ENCODE measurements around the gene RALA. TPM values are rescaled to one million over a fixed set of nuclear protein-coding genes. Genes with fewer than 3 reads are reported as not detected.

Gene RALA
- total RNA-seq, 1 experiment from 2014 or later: 13.8 TPM

- Histone ChIP-seq H3K36me3 (ENCODE audit: insufficient read depth, low read length) (no peaks in the 10 kb centered on the region), H3K9me2 (replicated peaks; ENCODE audit: insufficient read depth, low read length) (no peaks in the 10 kb centered on the region), H3K9ac (ENCODE audit: low read length) (no peak overlapping the region), H3K4me2 (ENCODE audit: low read depth, low read length, poor library complexity, severe bottlenecking) (no peak overlapping the region), H4K20me1 (ENCODE audit: insufficient read depth, low read depth, low read length) (no peaks in the 10 kb centered on the region), H2AFZ (ENCODE audit: low read length) (no peak overlapping the region), H3K4me1 (ENCODE audit: low read length) (peaks cover 7% of the 10 kb centered on the region), H3K9me3 (ENCODE audit: low read length) (no peaks in the 10 kb centered on the region), H3K79me2 (ENCODE audit: low read length) (no peaks in the 10 kb centered on the region), H3K4me3 (ENCODE audit: low read length) (no peak overlapping the region), H3K27ac (ENCODE audit: low read length) (no peak overlapping the region), H3K27me3 (ENCODE audit: low read length) (no peaks in the 10 kb centered on the region)
- no peak for DNase-seq
Measured at GRCh38 chr7:39616138-39616537, 7.2 kb upstream of the RALA start.

- Histone ChIP-seq H4K20me1 (ENCODE audit: insufficient read depth, low read depth, low read length) (no peaks in the 10 kb centered on the region), H2AFZ (ENCODE audit: low read length) (no peak overlapping the region), H3K27ac (ENCODE audit: low read length) (no peak overlapping the region), H3K4me1 (ENCODE audit: low read length) (peaks cover 15% of the 10 kb centered on the region), H3K4me3 (ENCODE audit: low read length) (no peak overlapping the region), H3K9me3 (ENCODE audit: low read length) (no peaks in the 10 kb centered on the region), H3K36me3 (ENCODE audit: insufficient read depth, low read length) (no peaks in the 10 kb centered on the region), H3K9ac (ENCODE audit: low read length) (no peak overlapping the region), H3K79me2 (ENCODE audit: low read length) (no peaks in the 10 kb centered on the region), H3K27me3 (ENCODE audit: low read length) (no peaks in the 10 kb centered on the region), H3K9me2 (replicated peaks; ENCODE audit: insufficient read depth, low read length) (no peaks in the 10 kb centered on the region), H3K4me2 (ENCODE audit: low read depth, low read length, poor library complexity, severe bottlenecking) (no peak overlapping the region)
- no peak for DNase-seq
Measured at GRCh38 chr7:39617005-39617404, 6.4 kb upstream of the RALA start.

- Histone ChIP-seq H2AFZ (ENCODE audit: low read length) (no peak overlapping the region), H4K20me1 (ENCODE audit: insufficient read depth, low read depth, low read length) (no peaks in the 10 kb centered on the region), H3K27ac (ENCODE audit: low read length) (no peak overlapping the region), H3K4me3 (ENCODE audit: low read length) (no peak overlapping the region), H3K9me2 (replicated peaks; ENCODE audit: insufficient read depth, low read length) (no peaks in the 10 kb centered on the region), H3K9ac (ENCODE audit: low read length) (no peak overlapping the region), H3K36me3 (ENCODE audit: insufficient read depth, low read length) (no peaks in the 10 kb centered on the region), H3K79me2 (ENCODE audit: low read length) (peaks cover 12% of the 10 kb centered on the region), H3K9me3 (ENCODE audit: low read length) (no peaks in the 10 kb centered on the region), H3K27me3 (ENCODE audit: low read length) (no peaks in the 10 kb centered on the region), H3K4me1 (ENCODE audit: low read length) (peaks cover 22% of the 10 kb centered on the region), H3K4me2 (ENCODE audit: low read depth, low read length, poor library complexity, severe bottlenecking) (no peak overlapping the region)
- DNase-seq: no peak
Measured at GRCh38 chr7:39618868-39619267, 4.5 kb upstream of the RALA start.

GRCh38 chr7:39620486-39620885 lies 2.9 kb upstream of the RALA start:
- Histone ChIP-seq H3K79me2 (ENCODE audit: low read length) (peaks cover 28% of the 10 kb centered on the region), H3K9me3 (ENCODE audit: low read length) (no peaks in the 10 kb centered on the region), H3K27me3 (ENCODE audit: low read length) (no peaks in the 10 kb centered on the region), H2AFZ (ENCODE audit: low read length) (no peak overlapping the region), H3K4me3 (ENCODE audit: low read length) (no peak overlapping the region), H3K9me2 (replicated peaks; ENCODE audit: insufficient read depth, low read length) (no peaks in the 10 kb centered on the region), H3K36me3 (ENCODE audit: insufficient read depth, low read length) (no peaks in the 10 kb centered on the region), H4K20me1 (ENCODE audit: insufficient read depth, low read depth, low read length) (peaks cover 10% of the 10 kb centered on the region; the same call in 1 of the 2 replicates), H3K9ac (ENCODE audit: low read length) (no peak overlapping the region), H3K4me1 (ENCODE audit: low read length) (peaks cover 35% of the 10 kb centered on the region), H3K4me2 (ENCODE audit: low read depth, low read length, poor library complexity, severe bottlenecking) (no peak overlapping the region), H3K27ac (ENCODE audit: low read length) (no peak overlapping the region)
- DNase-seq: no peak

GRCh38 chr7:39621261-39621660 lies 2.1 kb upstream of the RALA start:
- no peaks in the 10 kb centered on the region for H3K9me3 ChIP-seq (ENCODE audit: low read length)
- no peak overlapping the region for H3K4me3 ChIP-seq (ENCODE audit: low read length)
- H4K20me1 ChIP-seq (ENCODE audit: insufficient read depth, low read depth, low read length): peaks cover 10% of the 10 kb centered on the region; the same call in 1 of the 2 replicates
- H2AFZ ChIP-seq (ENCODE audit: low read length): no peak overlapping the region
- H3K4me2 ChIP-seq (ENCODE audit: low read depth, low read length, poor library complexity, severe bottlenecking): peak overlapping the region; percentile 92
- DNase-seq: no peak
- no peaks in the 10 kb centered on the region for H3K27me3 ChIP-seq (ENCODE audit: low read length)
- H3K79me2 ChIP-seq (ENCODE audit: low read length): peaks cover 36% of the 10 kb centered on the region
- H3K27ac ChIP-seq (ENCODE audit: low read length): no peak overlapping the region
- H3K4me1 ChIP-seq (ENCODE audit: low read length): peaks cover 43% of the 10 kb centered on the region
- no peak overlapping the region for H3K9ac ChIP-seq (ENCODE audit: low read length)
- no peaks in the 10 kb centered on the region; the same call in 1 of the 2 replicates for H3K36me3 ChIP-seq (ENCODE audit: insufficient read depth, low read length)
- no peaks in the 10 kb centered on the region for H3K9me2 ChIP-seq (replicated peaks; ENCODE audit: insufficient read depth, low read length)

GRCh38 chr7:39621784-39622411 lies 1.5 kb upstream of the RALA start:
- Histone ChIP-seq H3K9ac (ENCODE audit: low read length) (peak overlapping the region; percentile 91), H3K36me3 (ENCODE audit: insufficient read depth, low read length) (no peaks in the 10 kb centered on the region; the same call in 1 of the 2 replicates), H3K4me3 (ENCODE audit: low read length) (peak overlapping the region; percentile 91), H3K9me3 (ENCODE audit: low read length) (no peaks in the 10 kb centered on the region), H3K27me3 (ENCODE audit: low read length) (no peaks in the 10 kb centered on the region), H3K9me2 (replicated peaks; ENCODE audit: insufficient read depth, low read length) (no peaks in the 10 kb centered on the region), H3K4me1 (ENCODE audit: low read length) (peaks cover 49% of the 10 kb centered on the region), H4K20me1 (ENCODE audit: insufficient read depth, low read depth, low read length) (peaks cover 10% of the 10 kb centered on the region; the same call in 1 of the 2 replicates), H2AFZ (ENCODE audit: low read length) (no peak overlapping the region), H3K79me2 (ENCODE audit: low read length) (peaks cover 42% of the 10 kb centered on the region), H3K27ac (ENCODE audit: low read length) (no peak overlapping the region), H3K4me2 (ENCODE audit: low read depth, low read length, poor library complexity, severe bottlenecking) (peak overlapping the region; percentile 92)
- no peak for DNase-seq

GRCh38 chr7:39622609-39623008 lies 763 bp upstream of the RALA start:
- Histone ChIP-seq H2AFZ (ENCODE audit: low read length) (peak overlapping the region; percentile 61; the same call in 1 of the 2 replicates), H3K9me3 (ENCODE audit: low read length) (no peaks in the 10 kb centered on the region), H3K9me2 (replicated peaks; ENCODE audit: insufficient read depth, low read length) (no peaks in the 10 kb centered on the region), H3K27ac (ENCODE audit: low read length) (peak overlapping the region; percentile 61; the same call in 1 of the 2 replicates), H3K9ac (ENCODE audit: low read length) (peak overlapping the region; percentile 91), H3K4me1 (ENCODE audit: low read length) (peaks cover 54% of the 10 kb centered on the region), H3K79me2 (ENCODE audit: low read length) (peaks cover 49% of the 10 kb centered on the region), H3K4me2 (ENCODE audit: low read depth, low read length, poor library complexity, severe bottlenecking) (peak overlapping the region; percentile 92), H4K20me1 (ENCODE audit: insufficient read depth, low read depth, low read length) (peaks cover 10% of the 10 kb centered on the region; the same call in 1 of the 2 replicates), H3K27me3 (ENCODE audit: low read length) (no peaks in the 10 kb centered on the region), H3K36me3 (ENCODE audit: insufficient read depth, low read length) (no peaks in the 10 kb centered on the region; the same call in 1 of the 2 replicates), H3K4me3 (ENCODE audit: low read length) (peak overlapping the region; percentile 91)
- no peak for DNase-seq

- peak; percentile 53 for DNase-seq
- Histone ChIP-seq H3K27ac (ENCODE audit: low read length) (peak overlapping the region; percentile 35; the same call in 1 of the 2 replicates), H3K27me3 (ENCODE audit: low read length) (no peaks in the 10 kb centered on the region), H3K4me3 (ENCODE audit: low read length) (peak overlapping the region; percentile 91), H3K36me3 (ENCODE audit: insufficient read depth, low read length) (peaks cover under 1% of the 10 kb centered on the region; the same call in 1 of the 2 replicates), H3K79me2 (ENCODE audit: low read length) (peaks cover 62% of the 10 kb centered on the region), H3K4me1 (ENCODE audit: low read length) (peaks cover 54% of the 10 kb centered on the region), H4K20me1 (ENCODE audit: insufficient read depth, low read depth, low read length) (peaks cover 10% of the 10 kb centered on the region; the same call in 1 of the 2 replicates), H3K4me2 (ENCODE audit: low read depth, low read length, poor library complexity, severe bottlenecking) (peak overlapping the region; percentile 92), H2AFZ (ENCODE audit: low read length) (peak overlapping the region; percentile 31; the same call in 1 of the 2 replicates), H3K9ac (ENCODE audit: low read length) (peak overlapping the region; percentile 91), H3K9me3 (ENCODE audit: low read length) (no peaks in the 10 kb centered on the region), H3K9me2 (replicated peaks; ENCODE audit: insufficient read depth, low read length) (no peaks in the 10 kb centered on the region)
Measured at GRCh38 chr7:39623732-39624441, 515 bp downstream of the RALA start.
